Skin of body (tissue), 2 donors: ENCODE data around the gene RAPGEF3. TPM values are rescaled to one million over a fixed set of nuclear protein-coding genes. Genes with fewer than 3 reads are reported as not detected.

ENCODE experiments used
- DNase-seq: peaks from one replicate; lab custom pipeline; 2025; lab: John Stamatoyannopoulos, UW
- total RNA-seq: library from RNA; depleted of rRNA; stranded (reverse); fragments of >200 nt; gene quantifications from one replicate; pipeline ENCODE4 v1.2.3, GENCODE V29; 2014

The RAPGEF3 gene
- total RNA-seq, 1 donor from 2014 or later = 10.8 TPM

- DNase-seq = no peak
These were observed 13.1 kb downstream of the RAPGEF3 start for GRCh38 chr12:47745485-47746041.

- no peak for DNase-seq
These were observed 13.8 kb downstream of the RAPGEF3 start for GRCh38 chr12:47744778-47745436.

- no peak for DNase-seq
These were observed 14.6 kb downstream of the RAPGEF3 start for GRCh38 chr12:47744005-47744651.

GRCh38 chr12:47743311-47743860 lies 15.3 kb downstream of the RAPGEF3 start:
- no peak for DNase-seq

- DNase-seq = no peak
These were observed 16.3 kb downstream of the RAPGEF3 start for GRCh38 chr12:47742253-47742825.

- DNase-seq = peak; percentile 23
These were observed 17.4 kb downstream of the RAPGEF3 start for GRCh38 chr12:47741340-47741703.

- no peak for DNase-seq
These were observed 17.9 kb downstream of the RAPGEF3 start for GRCh38 chr12:47740606-47741339.

GRCh38 chr12:47739979-47740378 lies 18.7 kb downstream of the RAPGEF3 start:
- no peak for DNase-seq

- DNase-seq = no peak
These were observed 19.4 kb downstream of the RAPGEF3 start for GRCh38 chr12:47739297-47739696.

GRCh38 chr12:47737936-47738594 lies 20.6 kb downstream of the RAPGEF3 start:
- no peak for DNase-seq

- DNase-seq = no peak
These were observed 21.6 kb downstream of the RAPGEF3 start for GRCh38 chr12:47736877-47737676.

- no peak for DNase-seq
These were observed 22.5 kb downstream of the RAPGEF3 start for GRCh38 chr12:47736216-47736615.

GRCh38 chr12:47735649-47736048 lies 23.0 kb downstream of the RAPGEF3 start:
- no peak for DNase-seq

GRCh38 chr12:47734725-47735480 lies 23.8 kb downstream of the RAPGEF3 start:
- no peak for DNase-seq

GRCh38 chr12:47733142-47733541 lies 25.5 kb downstream of the RAPGEF3 start:
- DNase-seq = no peak

- DNase-seq = no peak
These were observed 26.2 kb downstream of the RAPGEF3 start for GRCh38 chr12:47732504-47732903.

GRCh38 chr12:47731723-47732122 lies 27.0 kb downstream of the RAPGEF3 start:
- no peak for DNase-seq

GRCh38 chr12:47730341-47730744 lies 28.3 kb downstream of the RAPGEF3 start:
- no peak for DNase-seq

- DNase-seq = no peak
These were observed 29.4 kb downstream of the RAPGEF3 start for GRCh38 chr12:47729233-47729632.
